ENCODE measurements around the gene ZNF148.
A peak's percentile ranks its signal among the peaks of the same experiment; 100 is the strongest.
"Not testable (repeated sequence)": the region's sequence is repeated elsewhere in the genome, so short reads cannot be mapped to it uniquely, and the experiment has no call there.

The ZNF148 gene

DNA sequence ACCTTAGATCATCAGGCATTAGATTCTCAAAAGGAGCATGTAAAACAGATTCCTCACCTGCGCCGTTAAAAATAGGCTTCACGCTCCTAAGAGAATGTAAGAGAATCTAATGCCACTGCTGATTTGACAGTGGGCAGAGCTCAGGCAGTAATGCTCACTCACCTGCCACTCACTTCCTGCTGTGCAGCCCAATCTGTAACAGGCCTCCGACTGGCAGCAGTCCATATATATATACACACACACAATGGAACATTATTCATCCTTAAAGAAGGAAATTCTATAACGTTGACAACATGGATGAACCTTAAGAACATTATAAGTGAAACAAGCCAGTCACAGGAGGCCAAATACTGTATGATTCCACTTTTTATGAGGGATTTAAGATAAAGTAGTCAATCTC lies 24.5 kb downstream of the ZNF148 start:
- DNase-seq (ENCODE audit: insufficient read length) (no peak), FAIRE-seq (no peak)
- TF ChIP-seq POLR2AphosphoS5 (IDR thresholded peaks at IDR 0.05; ENCODE audit: low read depth, low read length): no peak
- TF ChIP-seq TAF1 (IDR thresholded peaks at IDR 0.05; ENCODE audit: borderline replicate concordance, low read depth, low read length): no peak

DNA sequence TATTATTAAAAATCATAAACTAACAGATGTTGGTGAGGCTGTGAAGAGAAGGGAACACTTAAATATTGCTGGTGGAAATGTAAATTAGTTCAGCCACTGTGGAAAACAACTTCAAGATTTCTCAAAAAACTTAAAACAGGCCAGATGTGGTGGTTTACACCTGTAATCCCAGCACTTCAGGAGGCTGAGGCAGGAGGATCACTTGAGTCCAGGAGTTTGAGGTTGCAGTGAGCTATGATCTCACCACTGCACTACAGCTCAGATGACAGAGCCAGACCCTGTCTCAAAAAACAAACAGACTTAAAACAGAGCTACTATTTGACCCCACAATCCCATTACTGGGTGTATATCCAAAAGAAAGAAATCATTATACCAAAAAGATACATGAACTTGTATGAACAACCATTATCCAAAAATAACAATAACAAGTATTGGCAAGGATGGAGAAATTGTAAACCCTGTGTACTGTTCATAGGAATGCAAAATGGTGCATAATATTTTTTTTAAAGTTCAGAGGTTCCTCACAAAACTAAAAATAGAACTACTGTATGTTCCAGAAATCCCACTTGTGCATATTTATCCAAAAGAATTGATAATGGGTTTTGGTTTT lies 25.5 kb downstream of the ZNF148 start:
- DNase-seq (ENCODE audit: insufficient read length): no peak
- FAIRE-seq: no peak
- TF ChIP-seq TAF1 (IDR thresholded peaks at IDR 0.05; ENCODE audit: borderline replicate concordance, low read depth, low read length) (no peak), POLR2A (IDR thresholded peaks at IDR 0.05; ENCODE audit: low read depth, low read length) (no peak), POLR2AphosphoS5 (IDR thresholded peaks at IDR 0.05; ENCODE audit: low read depth, low read length) (no peak)

- TF ChIP-seq POLR2AphosphoS5 (IDR thresholded peaks at IDR 0.05; ENCODE audit: low read depth, low read length): no peak
- TF ChIP-seq TAF1 (IDR thresholded peaks at IDR 0.05; ENCODE audit: borderline replicate concordance, low read depth, low read length): no peak
- no peak for TF ChIP-seq POLR2A (IDR thresholded peaks at IDR 0.05; ENCODE audit: low read depth, low read length)
- FAIRE-seq: no peak
- DNase-seq (ENCODE audit: insufficient read length): no peak
Measured at GRCh38 chr3:125349055-125349454, 26.1 kb downstream of the ZNF148 start.

DNA sequence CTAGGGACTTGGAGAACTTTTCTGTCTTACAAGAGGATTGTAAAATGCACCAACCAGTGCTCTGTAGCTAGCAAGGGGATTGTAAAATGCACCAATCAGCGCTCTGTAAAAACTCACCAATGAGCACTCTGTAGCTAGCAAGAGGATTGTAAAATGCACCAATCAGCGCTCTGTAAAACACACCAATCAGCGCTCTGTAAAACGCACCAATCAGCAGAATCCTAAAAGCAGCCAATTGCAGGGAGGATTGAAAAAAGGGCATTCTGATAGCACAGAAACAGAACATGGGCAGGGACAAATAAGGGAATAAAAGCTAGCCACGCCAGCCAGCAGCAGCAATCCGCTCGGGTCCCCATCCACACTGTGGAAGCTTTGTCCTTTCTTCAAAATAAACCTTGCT lies 31.8 kb downstream of the ZNF148 start:
- FAIRE-seq: not testable (repeated sequence)

DNA sequence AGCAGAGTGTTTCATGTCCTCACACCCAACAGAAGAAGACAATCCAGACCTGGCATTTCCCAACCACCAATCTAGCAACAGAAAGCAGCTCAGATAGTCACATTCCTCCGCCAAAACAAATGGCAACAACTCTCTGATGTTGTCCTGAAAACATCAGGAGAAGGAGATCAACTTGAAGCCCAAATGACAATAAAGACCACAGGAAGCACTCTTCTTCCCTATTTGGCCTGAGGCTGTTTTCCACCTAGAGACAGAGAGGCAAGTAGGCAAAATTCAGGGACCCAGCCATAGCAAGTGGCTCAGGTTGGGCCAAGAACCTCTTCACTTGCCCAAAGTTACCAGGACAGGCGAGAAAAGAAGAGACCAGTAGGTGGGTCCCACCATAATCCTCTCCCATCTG lies 35.0 kb downstream of the ZNF148 start:
- TF ChIP-seq POLR2AphosphoS5 (IDR thresholded peaks at IDR 0.05; ENCODE audit: low read depth, low read length): no peak
- no peak for TF ChIP-seq POLR2A (IDR thresholded peaks at IDR 0.05; ENCODE audit: low read depth, low read length)
- TF ChIP-seq TAF1 (IDR thresholded peaks at IDR 0.05; ENCODE audit: borderline replicate concordance, low read depth, low read length): no peak

More for the DNA sequence above, 31.8 kb downstream of the ZNF148 start:
- not testable (repeated sequence) for DNase-seq (ENCODE audit: insufficient read length)

DNA sequence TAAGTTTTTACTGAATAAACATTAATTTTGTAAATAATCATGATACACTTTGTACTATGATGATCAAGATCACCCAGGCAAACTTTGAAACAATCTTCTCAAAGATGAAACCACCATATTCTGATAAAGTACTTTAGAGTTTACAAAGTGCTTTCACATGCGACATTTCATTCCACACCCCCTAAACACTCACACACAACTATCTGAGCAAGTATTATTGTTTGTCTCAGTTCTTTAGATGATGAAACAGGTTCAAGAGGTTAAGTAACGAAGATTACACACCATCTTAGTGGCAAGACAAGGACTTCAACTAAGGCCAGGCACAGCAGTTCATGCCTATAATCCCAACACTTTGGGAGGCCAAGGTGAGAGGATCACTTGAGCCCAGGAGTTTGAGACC lies 37.6 kb downstream of the ZNF148 start:
- FAIRE-seq (peak; percentile 66), DNase-seq (ENCODE audit: insufficient read length) (no peak)
- TF ChIP-seq TAF1 (IDR thresholded peaks at IDR 0.05; ENCODE audit: borderline replicate concordance, low read depth, low read length) (no peak), POLR2A (IDR thresholded peaks at IDR 0.05; ENCODE audit: low read depth, low read length) (no peak), POLR2AphosphoS5 (IDR thresholded peaks at IDR 0.05; ENCODE audit: low read depth, low read length) (no peak)

More for the DNA sequence above, 35.0 kb downstream of the ZNF148 start:
- FAIRE-seq (no peak), DNase-seq (ENCODE audit: insufficient read length) (no peak)

- FAIRE-seq: no peak
- no peak for TF ChIP-seq TAF1 (IDR thresholded peaks at IDR 0.05; ENCODE audit: borderline replicate concordance, low read depth, low read length)
- TF ChIP-seq POLR2AphosphoS5 (IDR thresholded peaks at IDR 0.05; ENCODE audit: low read depth, low read length): no peak
- no peak for TF ChIP-seq POLR2A (IDR thresholded peaks at IDR 0.05; ENCODE audit: low read depth, low read length)
- no peak for DNase-seq (ENCODE audit: insufficient read length)
Measured at GRCh38 chr3:125334675-125335560, 40.2 kb downstream of the ZNF148 start.

GRCh38 chr3:125332504-125332903 lies 42.6 kb downstream of the ZNF148 start:
- TF ChIP-seq TAF1 (IDR thresholded peaks at IDR 0.05; ENCODE audit: borderline replicate concordance, low read depth, low read length): no peak
- TF ChIP-seq POLR2AphosphoS5 (IDR thresholded peaks at IDR 0.05; ENCODE audit: low read depth, low read length): no peak
- TF ChIP-seq POLR2A (IDR thresholded peaks at IDR 0.05; ENCODE audit: low read depth, low read length): no peak
- DNase-seq (ENCODE audit: insufficient read length) (no peak), FAIRE-seq (no peak)

- DNase-seq (ENCODE audit: insufficient read length): no peak
- TF ChIP-seq POLR2AphosphoS5 (IDR thresholded peaks at IDR 0.05; ENCODE audit: low read depth, low read length): no peak
- no peak for TF ChIP-seq TAF1 (IDR thresholded peaks at IDR 0.05; ENCODE audit: borderline replicate concordance, low read depth, low read length)
- TF ChIP-seq POLR2A (IDR thresholded peaks at IDR 0.05; ENCODE audit: low read depth, low read length): no peak
- no peak for FAIRE-seq
Measured at GRCh38 chr3:125331243-125331642, 43.9 kb downstream of the ZNF148 start.

GRCh38 chr3:125326957-125327356 lies 48.2 kb downstream of the ZNF148 start:
- DNase-seq (ENCODE audit: insufficient read length) (no peak), FAIRE-seq (no peak)
- TF ChIP-seq POLR2A (IDR thresholded peaks at IDR 0.05; ENCODE audit: low read depth, low read length) (no peak), POLR2AphosphoS5 (IDR thresholded peaks at IDR 0.05; ENCODE audit: low read depth, low read length) (no peak), TAF1 (IDR thresholded peaks at IDR 0.05; ENCODE audit: borderline replicate concordance, low read depth, low read length) (no peak)

DNA sequence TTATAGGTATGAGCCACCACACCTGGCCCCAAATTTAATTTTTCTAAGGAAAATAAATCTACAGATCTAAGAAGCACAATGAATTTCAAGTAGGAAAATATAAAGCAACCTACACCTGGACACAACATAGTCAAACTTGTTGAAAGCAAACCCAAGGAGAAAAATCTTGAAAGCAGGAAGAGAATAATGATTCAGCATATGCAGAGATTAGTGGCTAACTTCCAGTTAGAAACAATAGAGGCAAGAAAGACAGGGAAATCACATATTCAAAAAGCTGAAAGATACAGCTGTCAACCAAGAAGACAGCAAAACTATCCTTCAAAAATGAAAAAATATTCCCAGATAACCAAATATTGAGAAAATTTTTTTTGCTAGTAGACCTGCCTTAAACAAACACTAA lies 49.4 kb downstream of the ZNF148 start:
- DNase-seq (ENCODE audit: insufficient read length) (no peak), FAIRE-seq (peak; percentile 56)
- TF ChIP-seq POLR2AphosphoS5 (IDR thresholded peaks at IDR 0.05; ENCODE audit: low read depth, low read length) (no peak), POLR2A (IDR thresholded peaks at IDR 0.05; ENCODE audit: low read depth, low read length) (no peak), TAF1 (IDR thresholded peaks at IDR 0.05; ENCODE audit: borderline replicate concordance, low read depth, low read length) (no peak)

GRCh38 chr3:125324341-125324740 lies 50.8 kb downstream of the ZNF148 start:
- TF ChIP-seq POLR2A (IDR thresholded peaks at IDR 0.05; ENCODE audit: low read depth, low read length) (no peak), TAF1 (IDR thresholded peaks at IDR 0.05; ENCODE audit: borderline replicate concordance, low read depth, low read length) (no peak), POLR2AphosphoS5 (IDR thresholded peaks at IDR 0.05; ENCODE audit: low read depth, low read length) (no peak)
- DNase-seq (ENCODE audit: insufficient read length) (no peak), FAIRE-seq (no peak)
